SH-SY5Y (cell line): ENCODE measurements around the gene NFIB.

Source experiments
- GATA2 ChIP-seq: IDR thresholded peaks from 2 replicates; pipeline ENCODE4 v1.6.1; 2011; ENCODE audit warnings: mild to moderate bottlenecking, low read depth, low read length
- GATA3 ChIP-seq: IDR thresholded peaks from 2 replicates; pipeline ENCODE4 v1.6.1; 2011; ENCODE audit warnings: low read depth, mild to moderate bottlenecking, low read length, moderate library complexity

GRCh38 chr9:14147738-14148137 lies 166.2 kb downstream of the NFIB start:
- TF ChIP-seq GATA3 (no peak), GATA2 (no peak)
